Prostate gland (tissue), 2 donors: Measurements from ENCODE around the gene FECH.

Experiments used
- POLR2A ChIP-seq: fragments of 450-650 bp; IDR thresholded peaks from one replicate; pipeline ENCODE4 v1.6.1; 2016; ENCODE audit warnings: antibody characterized with exemption, mild to moderate bottlenecking
- TF ChIP-seq, protein P1 (sequence below), 4 experiments: fragments of 200-600 bp in 2 of 4; fragments of 450-650 bp in 2 of 4; sonication (generic) in 2 of 4; IDR thresholded peaks; 1 replicate in 3 of 4; 2 replicates in 1 of 4; pipeline ENCODE4 v1.5.1; 2016 to 2019; ENCODE audit warnings: antibody characterized with exemption in 4 of 4, mild to moderate bottlenecking in 2 of 4, moderate library complexity in 2 of 4

DNA sequence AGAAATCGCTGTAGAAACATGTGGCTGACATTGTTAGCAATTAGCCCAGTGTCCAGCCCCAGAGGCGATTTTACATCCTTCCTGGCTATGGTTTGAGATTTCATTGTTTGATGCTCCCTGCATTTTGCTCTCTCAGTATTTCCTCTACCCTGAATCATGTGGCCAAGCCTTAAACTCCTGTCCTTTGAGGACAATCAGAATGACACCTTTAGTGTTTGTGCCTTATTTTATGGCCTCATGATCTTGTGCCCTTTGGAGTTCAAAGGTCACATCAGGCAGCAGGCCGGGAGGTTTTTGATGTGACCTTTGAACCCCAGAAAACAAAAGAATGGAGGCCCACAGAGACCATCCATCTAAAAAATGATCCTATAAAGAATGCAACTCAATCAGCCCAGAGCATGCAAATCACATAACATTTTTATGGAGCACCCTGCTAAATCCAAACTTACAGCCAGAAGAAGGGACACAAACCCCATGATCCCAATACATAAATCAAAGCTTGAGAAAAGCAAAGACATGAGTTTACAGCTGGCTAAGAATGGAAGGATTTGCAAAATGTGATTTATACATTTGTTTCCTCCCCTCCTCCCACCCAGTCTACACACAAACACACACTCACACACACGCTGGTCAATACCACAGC, 52.5 kb downstream of the FECH start:
- TF ChIP-seq, protein P1, sequence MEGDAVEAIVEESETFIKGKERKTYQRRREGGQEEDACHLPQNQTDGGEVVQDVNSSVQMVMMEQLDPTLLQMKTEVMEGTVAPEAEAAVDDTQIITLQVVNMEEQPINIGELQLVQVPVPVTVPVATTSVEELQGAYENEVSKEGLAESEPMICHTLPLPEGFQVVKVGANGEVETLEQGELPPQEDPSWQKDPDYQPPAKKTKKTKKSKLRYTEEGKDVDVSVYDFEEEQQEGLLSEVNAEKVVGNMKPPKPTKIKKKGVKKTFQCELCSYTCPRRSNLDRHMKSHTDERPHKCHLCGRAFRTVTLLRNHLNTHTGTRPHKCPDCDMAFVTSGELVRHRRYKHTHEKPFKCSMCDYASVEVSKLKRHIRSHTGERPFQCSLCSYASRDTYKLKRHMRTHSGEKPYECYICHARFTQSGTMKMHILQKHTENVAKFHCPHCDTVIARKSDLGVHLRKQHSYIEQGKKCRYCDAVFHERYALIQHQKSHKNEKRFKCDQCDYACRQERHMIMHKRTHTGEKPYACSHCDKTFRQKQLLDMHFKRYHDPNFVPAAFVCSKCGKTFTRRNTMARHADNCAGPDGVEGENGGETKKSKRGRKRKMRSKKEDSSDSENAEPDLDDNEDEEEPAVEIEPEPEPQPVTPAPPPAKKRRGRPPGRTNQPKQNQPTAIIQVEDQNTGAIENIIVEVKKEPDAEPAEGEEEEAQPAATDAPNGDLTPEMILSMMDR (IDR thresholded peaks at IDR 0.05): no peak
- TF ChIP-seq POLR2A: no peak
